Ovary (tissue), 9 donors: ENCODE measurements around the gene STARD7. TPM values are rescaled to one million over a fixed set of nuclear protein-coding genes. Genes with fewer than 3 reads are reported as not detected.

ENCODE experiments used
- DNase-seq, 5 donors: peaks; one replicate each; pipeline ENCODE4 v3.0.0-alpha.2; 2019 to 2020
- H3K27ac ChIP-seq, 2 donors: fragments of 200-600 bp; one replicate each; pipeline versions ENCODE4 v1.5.1 to v1.8.0; 2019 to 2022
- H3K27me3 ChIP-seq: fragments of 200-600 bp; one replicate; pipeline ENCODE4 v1.8.0; 2022
- H3K36me3 ChIP-seq: fragments of 200-600 bp; sonication (generic); one replicate; pipeline ENCODE4 v1.5.1; 2019
- H3K4me1 ChIP-seq: one replicate; pipeline ENCODE4 v1.8.1; 2013; ENCODE audit warnings: mild to moderate bottlenecking, moderate library complexity; ENCODE audit not compliant: insufficient read depth
- H3K4me3 ChIP-seq: fragments of 200-600 bp; sonication (generic); one replicate; pipeline ENCODE4 v1.5.1; 2017
- H3K9me3 ChIP-seq, 2 donors: fragments of 200-600 bp in 1 of 2; sonication (generic) in 1 of 2; one replicate each; pipeline versions ENCODE4 v1.5.1 to v1.8.1; 2013 to 2019; ENCODE audit warnings: mild to moderate bottlenecking in 1 of 2, moderate library complexity in 1 of 2
- CTCF ChIP-seq, 3 donors: fragments of 450-650 bp in 2 of 3; fragments of 200-600 bp in 1 of 3; IDR thresholded peaks; one replicate each; pipeline versions ENCODE4 v1.5.1 to v1.8.0; 2016 to 2022; ENCODE audit warnings: antibody characterized with exemption in 3 of 3, mild to moderate bottlenecking in 1 of 3
- EP300 ChIP-seq: sonication (generic); formaldehyde crosslinking; IDR thresholded peaks from one replicate; pipeline ENCODE4 v1.6.1; 2017; ENCODE audit warnings: antibody characterized with exemption
- POLR2A ChIP-seq: fragments of 450-650 bp; IDR thresholded peaks from one replicate; pipeline ENCODE4 v1.6.1; 2017; ENCODE audit warnings: antibody characterized with exemption, mild to moderate bottlenecking, moderate library complexity
- WGBS, 3 donors: extraction: QIAGEN DNeasy Blood & Tissue Kit in 1 of 3; methylation state at CpG; one replicate each; pipeline versions ENCODE4 v1.1.5 to v1.1.7; 2013 to 2017; 5-methylcytosine and 5-hydroxymethylcytosine counted together
- intact Hi-C, 4 donors: fragments of 100-400 bp; cut with DNase I; formaldehyde crosslinking; loops; one replicate each; pipeline versions ENCODE4 v1.11.0 to v1.15.1; 2022 to 2023
- polyA plus RNA-seq, 2 donors: library from polyadenylated mRNA; stranded (reverse); fragments of 200-250 nt in 1 of 2; fragments of 350-450 nt in 1 of 2; fragmentation: Illumina TruSeq in 1 of 2; extraction: RNeasy Lipid Tissue Mini Kit (QIAGEN cat#74804) in 1 of 2; gene quantifications; one replicate each; pipeline ENCODE4 v1.2.3, GENCODE V29; 2013 to 2014
- total RNA-seq, 7 donors: library from RNA; depleted of rRNA in 2 of 7; stranded (reverse); fragments of >200 nt in 2 of 7; fragmentation: NEBNext Ultra II Directional in 3 of 7; extraction: Animal tissue kit (Norgen Biotek cat#: 25700) in 3 of 7; gene quantifications; one replicate each; pipeline versions ENCODE4 v1.1.0 to v1.2.4, GENCODE V29; 2016 to 2023
- donor health status: DM: no; HTN: no; CAD: no; lungs with moderate emphysema.
- donor health status: DM: no; HTN: no; CAD: no.
- donor health status: Bipolar disorder and iron deficiency.
- donor health status: DM: yes; HTN: yes; CAD: no.
- donor health status: DM: no; HTN: no; CAD: no.
- donor health status: DM: yes; HTN: yes; CAD: no.

STARD7 gene
- total and polyA plus RNA-seq, 9 donors, result 32.7 to 90.9 (median 73.8) TPM

GRCh38 chr2:96253006-96253405 is 44.4 kb upstream of the STARD7 start:
- intact Hi-C loops, result no loop called here
- no peak overlapping the region for H3K27ac ChIP-seq
- H3K9me3 ChIP-seq, result no peaks in the 10 kb centered on the region
- H3K36me3 ChIP-seq, result no peaks in the 10 kb centered on the region
- WGBS, 3 donors, result 61 to 74% (median 71%) methylated on average over 7 of the region's 7 CpGs
- no peak overlapping the region for H3K4me3 ChIP-seq
- H3K27me3 ChIP-seq, result no peaks in the 10 kb centered on the region
- peaks cover 7% of the 10 kb centered on the region for H3K4me1 ChIP-seq
- no peak for TF ChIP-seq CTCF (IDR thresholded peaks at IDR 0.05)
- TF ChIP-seq EP300, result no peak
- TF ChIP-seq POLR2A, result no peak
- DNase-seq, result no peak

- H3K27ac ChIP-seq, result no peak overlapping the region
- DNase-seq, result no peak
- H3K27me3 ChIP-seq, result no peaks in the 10 kb centered on the region
- TF ChIP-seq CTCF (IDR thresholded peaks at IDR 0.05) (no peak), EP300 (no peak), POLR2A (no peak)
- H3K4me3 ChIP-seq, result no peak overlapping the region
- intact Hi-C loops, result no loop called here
- 89 to 92% (median 89%) methylated on average over 8 of the region's 8 CpGs for WGBS, 3 donors
- H3K9me3 ChIP-seq, result no peaks in the 10 kb centered on the region
- no peaks in the 10 kb centered on the region for H3K36me3 ChIP-seq
- H3K4me1 ChIP-seq, result peaks cover 7% of the 10 kb centered on the region
Measured at GRCh38 chr2:96252526-96252925, 43.9 kb upstream of the STARD7 start.

- intact Hi-C loops, result no loop called here
- no peak overlapping the region for H3K27ac ChIP-seq
- peaks cover 7% of the 10 kb centered on the region for H3K4me1 ChIP-seq
- no peaks in the 10 kb centered on the region for H3K27me3 ChIP-seq
- DNase-seq, result peak in 2 of 5 donors; percentile 40 to 44
- H3K9me3 ChIP-seq, result no peaks in the 10 kb centered on the region
- H3K36me3 ChIP-seq, result no peaks in the 10 kb centered on the region
- no peak for TF ChIP-seq CTCF (IDR thresholded peaks at IDR 0.05)
- WGBS, 3 donors, result 56 to 64% (median 59%) methylated on average over 6 of the region's 6 CpGs
- H3K4me3 ChIP-seq, result no peak overlapping the region
Measured at GRCh38 chr2:96251721-96252292, 43.2 kb upstream of the STARD7 start.

GRCh38 chr2:96250188-96250587 is 41.6 kb upstream of the STARD7 start:
- WGBS, 3 donors, result 77 to 84% (median 83%) methylated on average over 6 of the region's 6 CpGs
- Histone ChIP-seq H3K27ac (no peak overlapping the region), H3K9me3 (no peaks in the 10 kb centered on the region), H3K27me3 (no peaks in the 10 kb centered on the region), H3K36me3 (no peaks in the 10 kb centered on the region), H3K4me1 (peaks cover 7% of the 10 kb centered on the region), H3K4me3 (no peak overlapping the region)
- DNase-seq, result no peak
- TF ChIP-seq CTCF (IDR thresholded peaks at IDR 0.05) (no peak), EP300 (no peak), POLR2A (no peak)
- intact Hi-C loops, result no loop called here
